ENCODE measurements around the gene GFAP.
"Not testable (repeated sequence)": the region's sequence is repeated elsewhere in the genome, so short reads cannot be mapped to it uniquely, and the experiment has no call there.

The GFAP gene

DNA sequence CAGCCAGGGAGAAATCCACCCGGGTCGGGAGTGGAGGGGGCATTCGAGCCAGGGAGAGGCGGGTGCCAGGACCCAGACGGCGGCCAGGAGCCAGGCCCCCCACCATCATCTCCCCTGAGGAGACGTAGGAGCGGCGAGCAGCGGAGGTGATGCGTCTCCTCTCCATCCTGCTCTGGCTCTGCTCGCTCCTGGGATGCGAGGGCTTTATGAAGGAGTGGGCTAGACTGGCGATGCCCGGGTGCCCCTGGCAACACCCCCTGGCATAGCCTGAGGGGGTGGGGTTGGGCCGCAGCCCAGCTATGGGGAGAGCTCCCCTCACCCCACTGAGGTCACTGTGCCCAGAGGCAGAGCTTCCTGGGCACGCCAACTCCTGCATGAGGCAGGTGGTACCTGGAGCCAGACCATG lies at the start of gene GFAP:
GFAP (minus strand) TSS at position 180 of the 406 bp plus-strand sequence; CDS start at position 166, 14 bp downstream.
- in situ Hi-C loops (cut with MboI; ENCODE audit: low sequenced_read_pairs): no loop called here

- in situ Hi-C loops (cut with MboI; ENCODE audit: low sequenced_read_pairs): no loop called here
Observed at GRCh38 chr17:44961921-44962350, 46.6 kb upstream of the GFAP start.

DNA sequence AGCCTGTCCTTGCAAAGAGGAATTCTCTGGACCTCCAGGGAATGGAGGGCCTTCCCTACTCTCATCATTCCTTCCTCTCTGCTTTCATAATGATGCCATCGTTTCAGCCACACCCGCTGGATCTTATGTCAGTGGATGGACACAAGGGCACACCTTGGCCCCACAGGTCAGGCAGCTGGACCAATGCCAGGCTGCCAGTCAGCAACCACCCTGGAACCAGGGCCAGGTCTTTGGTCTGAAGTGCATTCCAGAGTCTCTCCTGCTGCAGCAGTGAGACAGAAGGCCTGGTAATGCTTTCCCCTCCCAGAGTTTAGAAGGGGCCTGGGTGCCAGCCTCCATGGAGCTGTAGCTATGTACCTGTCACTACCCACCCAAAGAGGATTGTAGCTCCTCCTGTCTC lies 45.4 kb upstream of the GFAP start:
- in situ Hi-C loops (cut with MboI; ENCODE audit: low sequenced_read_pairs): no loop called here

DNA sequence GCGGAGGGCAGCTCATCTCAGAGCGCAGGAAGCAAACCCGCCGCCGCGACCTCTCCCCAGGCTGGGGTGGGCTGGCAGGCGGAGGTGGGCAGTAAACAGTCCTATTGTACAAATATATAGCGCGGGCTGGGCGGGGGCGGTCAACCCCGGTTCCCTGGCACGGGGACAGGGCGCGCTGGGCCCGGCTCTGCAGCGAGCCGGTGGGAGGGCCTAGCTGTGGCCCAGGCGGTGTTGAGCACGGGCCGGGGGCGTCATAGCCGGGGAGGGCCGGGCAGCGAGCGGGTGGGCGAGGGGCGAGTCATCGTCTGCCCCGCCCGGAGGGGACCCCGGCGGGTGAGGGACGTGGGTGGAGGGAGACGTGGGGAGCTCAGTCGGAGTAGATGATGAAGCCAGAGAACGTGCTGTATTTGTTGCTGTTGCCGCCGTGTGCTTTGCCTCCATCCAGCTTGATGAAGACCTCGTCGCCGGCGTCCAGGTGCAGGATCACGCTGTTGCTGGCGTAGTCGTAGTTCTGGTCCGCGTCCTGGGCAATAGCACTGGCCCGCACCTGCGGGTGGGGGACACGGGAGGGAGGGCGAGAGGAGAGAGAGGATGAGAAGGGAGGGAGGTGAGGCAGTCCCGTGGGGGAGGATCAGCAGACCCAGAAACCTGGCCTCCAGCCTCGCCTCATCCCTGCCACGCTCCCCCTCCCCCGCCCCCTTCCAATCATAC lies 44.7 kb upstream of the GFAP start:
- in situ Hi-C loops (cut with MboI; ENCODE audit: low sequenced_read_pairs): no loop called here

DNA sequence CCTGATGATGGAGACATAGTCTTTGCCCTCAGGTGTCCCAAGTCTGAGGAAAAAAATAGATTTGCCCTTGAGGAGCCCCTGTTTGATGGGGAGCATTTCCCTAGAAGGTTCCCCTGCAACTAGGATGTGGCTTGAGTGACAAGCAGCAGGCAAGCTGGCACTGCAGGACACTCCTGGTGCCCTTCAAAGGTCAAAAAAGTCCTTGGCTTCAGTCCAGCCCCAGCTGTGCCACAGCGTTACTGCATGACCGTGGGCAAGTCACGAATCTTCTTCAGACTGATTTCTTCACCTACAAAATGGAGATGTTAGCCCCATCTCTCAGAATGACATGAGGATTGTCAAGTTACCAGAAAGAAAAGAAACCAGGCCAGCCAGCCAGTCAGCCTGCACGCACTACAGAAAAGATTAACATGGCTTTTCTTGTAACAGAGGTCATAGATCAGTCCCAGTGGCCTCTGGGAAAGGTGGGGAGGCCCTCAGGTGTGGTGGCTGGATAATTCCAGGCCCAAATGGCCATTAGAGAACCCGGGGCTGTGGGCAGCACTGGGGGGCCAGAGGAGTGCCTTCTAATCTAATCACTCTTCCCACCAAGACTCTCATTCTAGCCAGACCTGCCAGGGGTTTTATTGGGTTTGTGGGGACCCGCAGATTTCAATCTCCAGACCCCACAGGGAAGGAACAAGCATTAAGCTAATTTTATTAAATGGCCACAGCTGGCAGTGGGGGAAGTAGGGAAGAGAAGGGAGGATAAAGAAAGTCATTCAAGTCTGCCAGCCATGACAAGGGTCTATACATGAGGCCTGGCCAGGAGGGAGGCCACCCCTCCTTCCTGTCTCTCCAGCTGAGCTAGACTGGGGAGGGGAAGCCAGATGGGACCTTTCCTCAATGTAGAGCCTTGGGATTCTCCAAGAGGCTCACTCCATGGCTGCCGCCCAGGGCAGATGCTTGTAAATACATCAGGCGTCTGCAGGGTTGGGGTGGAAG lies 42.0 kb upstream of the GFAP start:
- in situ Hi-C loops (cut with MboI; ENCODE audit: low sequenced_read_pairs): no loop called here

- in situ Hi-C loops (cut with MboI; ENCODE audit: low sequenced_read_pairs): no loop called here
Observed at GRCh38 chr17:44955674-44956425, 40.5 kb upstream of the GFAP start.

- in situ Hi-C loops (cut with MboI; ENCODE audit: low sequenced_read_pairs): no loop called here
Observed at GRCh38 chr17:44952946-44953475, 37.7 kb upstream of the GFAP start.

DNA sequence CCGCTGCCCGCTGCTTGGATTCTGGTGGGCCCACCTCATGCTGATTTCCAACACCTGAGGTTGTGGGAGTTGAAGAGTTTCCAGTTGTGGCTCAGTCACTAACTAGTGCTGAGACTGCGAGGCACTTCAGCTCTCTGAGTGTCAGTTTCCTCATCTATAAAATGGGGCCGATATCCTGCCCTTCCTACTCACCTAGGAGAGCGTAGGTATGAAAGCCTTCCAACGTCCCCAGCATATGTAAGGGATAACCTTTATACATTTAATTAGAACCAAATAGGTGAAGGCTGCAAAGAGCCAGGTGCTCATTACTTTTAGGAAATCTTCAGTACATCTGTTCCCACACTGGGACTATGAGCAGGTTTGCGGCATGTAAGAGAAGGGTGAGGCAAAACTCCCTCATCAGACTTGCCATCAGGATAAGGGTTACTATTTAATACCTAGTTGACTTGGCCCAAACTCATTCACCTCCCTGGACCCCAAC lies 33.1 kb upstream of the GFAP start:
- in situ Hi-C loops (cut with MboI; ENCODE audit: low sequenced_read_pairs): no loop called here

GRCh38 chr17:44947461-44948314 lies 32.4 kb upstream of the GFAP start, which contains the start of gene KIF18B:
KIF18B (minus strand) TSS chr17:44947773; CDS start chr17:44936344, 11,429 bp downstream.
- in situ Hi-C loops (cut with MboI; ENCODE audit: low sequenced_read_pairs): no loop called here

DNA sequence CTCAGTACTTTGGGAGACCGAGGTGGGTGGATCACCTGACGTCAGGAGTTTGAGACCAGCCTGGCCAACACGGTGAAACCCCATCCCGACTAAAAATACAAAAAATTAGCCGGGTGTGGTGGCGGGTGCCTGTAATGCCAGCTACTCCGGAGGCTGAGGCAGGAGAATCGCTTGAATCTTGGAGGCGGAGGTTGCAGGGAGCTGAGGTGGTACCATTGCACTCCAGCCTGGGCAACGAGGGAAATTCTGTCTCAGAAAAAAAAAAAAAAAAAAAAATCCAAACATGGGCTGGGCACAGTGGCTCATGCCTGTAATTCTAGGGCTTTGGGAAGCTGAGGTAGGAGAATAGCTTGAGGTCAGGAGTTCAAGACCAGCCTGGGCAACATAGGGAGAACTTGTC lies 30.4 kb upstream of the GFAP start:
- in situ Hi-C loops (cut with MboI; ENCODE audit: low sequenced_read_pairs): not testable (repeated sequence)

GRCh38 chr17:44942456-44942855 lies 27.2 kb upstream of the GFAP start:
- in situ Hi-C loops (cut with MboI; ENCODE audit: low sequenced_read_pairs): no loop called here

- in situ Hi-C loops (cut with MboI; ENCODE audit: low sequenced_read_pairs): no loop called here
Observed at GRCh38 chr17:44941712-44942331, 26.5 kb upstream of the GFAP start.

DNA sequence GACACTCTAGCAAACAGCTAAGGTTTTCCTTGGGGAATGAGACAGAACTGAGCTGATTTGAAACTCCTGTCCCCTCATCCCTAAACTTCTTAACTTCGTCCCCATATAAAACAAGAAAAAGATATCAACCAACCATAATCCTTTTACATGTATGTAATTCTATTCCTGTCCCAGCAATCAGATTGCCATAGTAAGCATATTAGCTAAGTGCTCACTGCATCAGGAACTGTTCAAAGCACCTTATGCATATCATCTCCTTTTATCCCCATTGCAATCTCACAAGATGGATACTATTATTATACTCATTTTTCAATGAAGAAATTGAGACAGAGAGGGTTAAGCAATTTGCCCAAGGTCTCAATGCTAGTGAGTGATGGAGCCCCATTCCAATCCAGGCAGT lies 25.5 kb upstream of the GFAP start:
- in situ Hi-C loops (cut with MboI; ENCODE audit: low sequenced_read_pairs): no loop called here

GRCh38 chr17:44940317-44940716 lies 25.0 kb upstream of the GFAP start:
- in situ Hi-C loops (cut with MboI; ENCODE audit: low sequenced_read_pairs): no loop called here

- in situ Hi-C loops (cut with MboI; ENCODE audit: low sequenced_read_pairs): no loop called here
Observed at GRCh38 chr17:44935116-44935515, 19.8 kb upstream of the GFAP start.

DNA sequence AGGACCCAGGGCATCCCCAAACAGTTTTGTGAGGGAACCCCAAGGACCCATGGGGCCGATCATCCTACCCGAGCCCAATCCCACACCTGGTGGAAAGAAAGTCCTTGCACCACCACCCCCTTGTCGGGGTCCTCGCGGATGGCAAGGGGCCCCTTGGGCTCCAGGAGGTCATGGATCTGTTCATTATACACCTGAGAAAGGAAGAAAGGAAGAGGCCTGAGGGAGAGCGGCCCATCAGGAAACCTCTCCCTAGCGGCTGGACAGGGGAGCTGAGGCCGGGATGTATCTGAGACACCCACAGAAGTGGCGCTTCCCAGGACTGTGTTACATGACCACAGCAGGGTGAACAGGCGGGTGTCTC lies 19.4 kb upstream of the GFAP start:
- in situ Hi-C loops (cut with MboI; ENCODE audit: low sequenced_read_pairs): no loop called here

- in situ Hi-C loops (cut with MboI; ENCODE audit: low sequenced_read_pairs): no loop called here
Observed at GRCh38 chr17:44933824-44934744, 18.8 kb upstream of the GFAP start.

DNA sequence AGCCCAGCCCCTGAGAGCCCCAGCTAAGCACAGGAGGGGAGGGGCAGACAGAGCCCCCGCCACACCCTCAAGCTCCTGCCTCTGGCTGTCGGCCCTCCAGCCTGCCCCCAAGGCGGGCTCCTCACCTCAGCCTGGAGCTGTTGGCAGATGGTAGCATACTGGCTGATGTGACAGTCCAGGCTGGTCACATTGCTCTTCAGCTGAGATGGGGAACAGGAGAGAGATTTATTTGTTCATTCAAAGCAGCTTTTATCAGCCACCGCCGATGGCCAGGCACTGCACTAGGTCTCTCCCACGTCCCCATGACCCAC lies 17.4 kb upstream of the GFAP start:
- in situ Hi-C loops (cut with MboI; ENCODE audit: low sequenced_read_pairs): no loop called here

Data from HL-60/S4 (cell line).